GM10266 (cell line): ENCODE results near the gene PDZD7.

Source experiments
- DNase-seq: peaks from one replicate; pipeline ENCODE4 v3.0.0; 2012; ENCODE audit errors: extremely low spot score
- TF ChIP-seq, protein P1 (sequence below): IDR thresholded peaks from 2 replicates; pipeline ENCODE4 v1.5.1; 2012; ENCODE audit warnings: mild to moderate bottlenecking, low read depth; ENCODE audit not compliant: control insufficient read depth, insufficient read depth; ENCODE audit errors: missing control alignments

Gene PDZD7

DNA sequence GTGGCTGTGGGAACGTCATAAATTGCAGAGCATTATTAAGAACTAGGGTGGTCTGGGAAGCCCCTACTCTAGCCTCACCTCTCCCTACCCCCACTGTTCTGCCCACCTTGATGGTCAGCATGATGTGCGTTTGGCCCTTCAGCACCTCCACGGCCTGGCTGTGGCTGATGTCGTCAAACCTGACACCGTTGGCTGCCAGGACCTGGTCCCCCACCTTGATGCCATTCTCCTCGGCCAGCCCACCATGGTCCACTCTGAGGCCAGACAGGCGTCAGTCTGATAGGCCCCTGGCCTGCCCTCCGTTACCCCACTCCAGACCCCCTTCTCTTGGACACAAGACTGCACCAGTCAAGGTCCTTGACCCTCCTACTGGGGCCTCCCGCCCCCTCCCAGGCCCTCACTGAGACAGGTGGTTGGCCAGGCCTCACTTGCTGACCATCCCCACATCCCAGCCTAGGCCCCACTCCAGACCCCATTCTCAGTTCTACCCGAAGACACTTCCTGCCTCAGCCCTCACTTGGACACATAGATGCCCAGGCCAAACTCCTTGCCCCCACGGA, 9.2 kb downstream of the PDZD7 start:
- no peak for DNase-seq
- TF ChIP-seq, protein P1, sequence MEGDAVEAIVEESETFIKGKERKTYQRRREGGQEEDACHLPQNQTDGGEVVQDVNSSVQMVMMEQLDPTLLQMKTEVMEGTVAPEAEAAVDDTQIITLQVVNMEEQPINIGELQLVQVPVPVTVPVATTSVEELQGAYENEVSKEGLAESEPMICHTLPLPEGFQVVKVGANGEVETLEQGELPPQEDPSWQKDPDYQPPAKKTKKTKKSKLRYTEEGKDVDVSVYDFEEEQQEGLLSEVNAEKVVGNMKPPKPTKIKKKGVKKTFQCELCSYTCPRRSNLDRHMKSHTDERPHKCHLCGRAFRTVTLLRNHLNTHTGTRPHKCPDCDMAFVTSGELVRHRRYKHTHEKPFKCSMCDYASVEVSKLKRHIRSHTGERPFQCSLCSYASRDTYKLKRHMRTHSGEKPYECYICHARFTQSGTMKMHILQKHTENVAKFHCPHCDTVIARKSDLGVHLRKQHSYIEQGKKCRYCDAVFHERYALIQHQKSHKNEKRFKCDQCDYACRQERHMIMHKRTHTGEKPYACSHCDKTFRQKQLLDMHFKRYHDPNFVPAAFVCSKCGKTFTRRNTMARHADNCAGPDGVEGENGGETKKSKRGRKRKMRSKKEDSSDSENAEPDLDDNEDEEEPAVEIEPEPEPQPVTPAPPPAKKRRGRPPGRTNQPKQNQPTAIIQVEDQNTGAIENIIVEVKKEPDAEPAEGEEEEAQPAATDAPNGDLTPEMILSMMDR, result no peak

DNA sequence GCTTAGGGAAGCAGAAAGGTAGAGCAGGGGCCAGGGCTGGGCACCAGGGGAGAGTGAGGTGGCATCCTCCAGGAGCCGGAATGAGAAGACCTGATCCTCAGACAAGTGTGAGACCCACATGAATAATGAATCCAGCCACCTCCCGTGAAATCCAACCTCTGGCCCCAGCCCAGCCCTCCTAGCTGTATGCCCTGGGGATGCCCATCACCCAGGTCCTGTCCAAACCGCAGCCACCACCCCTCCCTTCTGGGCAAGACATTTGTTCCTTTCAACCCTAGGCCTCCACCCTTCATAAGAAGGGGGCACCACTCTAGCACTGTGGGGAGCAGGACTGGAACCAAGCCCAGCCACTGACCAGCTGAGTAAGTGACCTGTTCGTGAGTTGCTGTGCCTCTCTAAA, 9.7 kb downstream of the PDZD7 start:
- TF ChIP-seq, protein P1, result no peak
- no peak for DNase-seq

DNA sequence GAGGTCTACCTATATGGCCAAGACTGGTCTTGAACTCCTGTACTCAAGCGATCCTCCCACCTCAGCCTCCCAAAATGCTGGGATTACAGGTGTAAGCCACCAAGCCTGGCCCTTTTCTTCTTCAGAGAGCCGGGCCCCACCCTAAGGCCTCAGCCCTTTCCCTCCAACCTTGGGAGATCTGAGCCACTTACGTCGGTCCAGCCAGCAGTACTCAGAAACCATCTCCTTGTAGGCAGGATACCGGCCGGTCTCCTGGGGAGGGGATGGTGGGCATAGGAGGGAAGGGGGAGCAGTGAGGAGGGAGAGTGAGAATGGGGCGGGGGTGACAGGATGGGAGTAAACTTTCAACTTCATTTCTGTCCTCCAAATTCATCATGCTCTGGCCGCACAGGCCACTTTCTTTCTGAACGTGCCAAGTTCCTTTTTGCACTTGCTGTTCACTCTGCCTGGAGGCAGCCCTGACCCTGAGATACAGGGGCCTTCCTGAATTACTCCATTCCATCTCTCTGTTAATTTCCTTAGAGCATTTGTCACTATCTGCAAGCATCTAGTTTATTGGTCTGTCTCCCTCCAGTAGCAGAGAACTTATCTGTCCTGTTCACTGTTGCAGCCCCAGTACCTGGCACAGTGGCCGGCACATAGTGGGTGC, 10.4 kb downstream of the PDZD7 start:
- DNase-seq, result no peak
- TF ChIP-seq, protein P1, result no peak

DNA sequence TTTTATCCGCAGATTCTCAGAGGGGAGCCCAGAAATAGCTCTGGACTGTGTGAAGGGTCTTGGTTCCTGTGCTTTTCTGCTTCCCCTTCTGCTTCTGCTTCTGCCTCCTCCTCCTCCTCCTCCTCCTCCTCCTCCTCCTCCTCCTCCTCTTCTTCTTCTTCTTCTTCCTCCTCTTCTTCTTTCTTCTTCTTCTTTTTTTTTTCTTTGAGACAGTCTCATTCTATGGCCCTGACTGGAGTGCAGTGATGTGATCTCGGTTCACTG, 11.6 kb downstream of the PDZD7 start:
- TF ChIP-seq, protein P1, result no peak
- no peak for DNase-seq

DNA sequence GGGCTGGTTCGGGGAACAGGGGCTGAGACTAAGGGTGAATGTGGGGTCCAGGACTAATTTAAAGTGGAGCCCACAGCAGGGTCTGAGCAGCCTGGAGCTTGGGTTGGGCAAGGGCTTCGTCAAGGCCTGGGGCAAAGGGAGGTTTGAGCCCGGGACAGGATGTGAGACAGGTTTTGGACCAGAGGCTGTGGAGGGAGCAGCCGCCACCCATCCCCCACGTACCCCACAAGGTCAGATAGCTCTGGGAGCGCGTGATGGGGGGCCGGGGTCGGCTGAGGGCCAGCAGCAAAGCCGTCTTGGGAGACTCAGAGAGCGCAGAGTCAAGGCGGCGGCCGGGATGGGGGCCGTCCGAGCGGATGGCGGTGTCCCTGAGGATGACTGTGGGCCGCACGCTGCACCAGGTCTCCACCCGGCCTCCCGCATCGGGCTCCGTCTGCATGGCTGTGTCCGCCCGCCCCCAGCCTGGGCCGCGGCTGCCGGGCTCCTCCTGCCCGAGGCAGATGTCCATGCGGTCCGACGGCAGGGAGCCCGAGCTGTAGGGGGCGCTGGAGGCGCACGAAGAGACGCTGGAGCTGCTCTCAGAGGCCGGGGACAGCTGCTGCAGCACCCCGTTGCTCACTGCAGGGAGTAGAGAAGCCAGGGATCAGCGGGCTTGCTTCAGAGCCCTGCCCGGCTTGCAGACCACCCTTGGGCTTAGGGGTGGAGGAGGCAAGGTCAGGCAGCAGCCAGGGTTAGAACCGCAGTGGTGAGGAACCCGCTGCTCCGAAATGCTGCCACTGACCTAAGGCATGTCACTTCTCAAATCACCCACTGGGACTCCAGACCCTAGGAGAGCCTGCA, 12.1 kb downstream of the PDZD7 start:
- TF ChIP-seq, protein P1, result peak; percentile 85
- peak; percentile 84 for DNase-seq

DNA sequence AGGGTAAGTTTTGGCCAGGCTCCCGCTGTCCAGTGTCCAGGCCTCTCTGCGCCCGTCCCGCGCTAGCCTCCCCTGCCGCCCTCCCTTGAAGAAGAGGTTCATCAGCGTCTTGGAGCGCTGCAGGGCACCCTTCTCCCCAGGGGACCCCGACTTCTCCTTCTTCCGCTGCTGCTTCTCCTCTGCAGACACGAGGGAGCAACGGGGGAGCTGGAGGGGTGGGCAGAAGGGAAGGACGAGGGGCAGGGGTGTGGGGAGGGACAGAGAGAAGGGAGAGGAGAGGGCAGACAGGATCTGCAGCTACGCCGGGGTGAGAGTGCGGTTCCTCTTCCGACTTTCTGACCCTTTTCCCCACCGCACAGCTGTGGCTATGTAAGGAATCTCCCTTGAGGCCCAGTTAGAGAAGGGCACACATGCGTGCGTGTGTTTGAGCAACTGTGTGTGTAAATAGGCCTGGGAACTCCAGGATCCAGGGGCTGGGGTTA, 12.8 kb downstream of the PDZD7 start:
- TF ChIP-seq, protein P1, result no peak
- DNase-seq, result no peak

DNA sequence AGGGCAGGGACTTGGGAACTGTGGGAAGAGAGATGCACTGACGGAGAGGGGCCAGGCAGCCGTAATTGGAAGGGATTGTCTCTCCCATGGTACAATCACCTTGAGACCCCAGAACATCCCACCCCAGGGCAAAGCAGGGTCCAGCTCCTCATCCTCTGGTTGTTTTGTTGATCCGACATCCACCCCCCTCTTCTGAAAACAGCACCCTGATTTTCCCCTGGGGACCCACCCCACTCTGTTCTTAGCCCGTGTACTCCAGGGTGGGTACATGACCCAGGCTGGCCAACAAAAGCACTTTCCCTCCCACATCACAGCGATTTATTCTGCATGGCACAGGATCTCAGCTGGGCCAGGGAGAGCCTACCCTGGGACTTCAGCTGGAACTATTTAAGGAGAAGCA, 14.1 kb downstream of the PDZD7 start:
- TF ChIP-seq, protein P1, result no peak

More for the DNA sequence above, 14.1 kb downstream of the PDZD7 start:
- DNase-seq, result no peak
